GM19025 (cell line): ENCODE data around the gene CSF1R.

Experiments
- ATAC-seq: cut with Tn5 transposase; IDR thresholded peaks from one replicate; pipeline ENCODE4 v1.9.1; 2021; ENCODE audit warnings: mild to moderate bottlenecking, low read depth, moderate library complexity; ENCODE audit not compliant: unreplicated experiment

Gene CSF1R

DNA sequence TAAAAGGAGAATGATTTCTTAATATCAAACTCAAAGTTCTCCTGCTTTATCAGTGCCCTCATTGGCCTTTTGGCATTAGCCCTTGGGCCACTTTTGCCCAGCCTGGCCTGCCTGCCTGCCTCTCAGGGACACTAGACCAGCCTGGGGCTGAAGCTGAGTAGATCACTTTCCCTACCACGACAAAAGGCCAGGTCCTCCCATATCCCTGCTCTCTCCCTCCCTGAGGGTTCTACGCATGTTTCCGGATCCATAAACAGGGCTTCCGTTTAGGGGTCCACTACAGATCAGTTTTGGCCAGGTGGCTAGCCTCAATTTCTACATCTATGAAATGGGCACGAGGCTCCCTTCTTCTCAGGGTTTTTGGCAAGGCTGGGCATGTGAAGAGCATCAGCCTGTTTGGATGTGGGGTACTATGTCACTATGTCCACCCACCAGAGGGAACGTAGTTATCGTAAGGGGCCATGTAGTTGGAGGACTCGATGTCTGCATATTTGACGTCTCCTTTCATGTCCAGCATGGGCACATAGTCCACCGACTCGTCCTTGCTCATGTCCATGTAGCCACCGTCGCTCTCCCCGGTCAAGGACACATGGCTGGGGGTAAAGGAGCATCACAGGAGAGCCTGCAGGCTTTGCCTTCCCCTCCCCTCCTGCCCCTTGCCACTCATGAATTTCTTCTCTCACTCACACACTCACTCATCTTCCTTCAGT lies 35.2 kb upstream of the CSF1R start:
- ATAC-seq, result no peak

DNA sequence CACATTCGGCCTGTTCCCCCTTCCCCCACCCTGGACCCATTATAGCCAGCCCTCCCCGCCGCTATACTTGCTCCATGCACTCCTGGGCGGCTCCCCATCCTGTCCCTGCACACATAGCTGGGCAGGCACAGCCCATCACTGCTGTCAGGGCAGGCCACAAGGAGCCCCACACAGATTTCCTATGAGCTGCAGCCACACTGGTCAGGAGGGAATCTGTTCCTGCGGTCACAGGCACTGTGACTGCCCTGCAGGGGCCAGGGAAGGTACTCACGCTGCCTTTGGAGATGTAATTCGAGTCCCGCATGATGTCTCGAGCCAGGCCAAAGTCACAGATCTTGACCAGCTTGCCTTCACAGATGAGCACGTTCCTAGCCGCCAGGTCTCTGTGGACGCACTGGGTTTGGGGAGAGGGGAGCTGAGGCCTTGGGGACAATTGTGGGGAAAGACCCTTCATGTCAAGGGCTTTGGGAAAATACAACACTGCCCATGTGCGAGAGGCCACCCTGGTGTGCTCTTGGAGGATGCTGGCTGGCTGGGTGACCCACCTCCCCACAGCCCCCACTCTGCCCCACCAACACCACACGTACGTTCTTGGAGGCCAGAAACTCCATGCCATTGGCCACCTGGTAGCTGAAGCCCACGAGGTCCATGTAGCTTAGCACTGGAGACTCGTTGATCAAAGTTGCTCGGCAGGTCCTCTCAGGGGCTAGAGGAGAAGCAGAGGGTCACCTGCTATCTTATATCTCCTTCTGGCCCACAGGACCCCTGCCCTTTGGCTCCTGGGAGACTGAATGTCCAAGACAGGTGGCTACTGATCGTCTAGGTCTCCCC lies 34.5 kb upstream of the CSF1R start:
- no peak for ATAC-seq

DNA sequence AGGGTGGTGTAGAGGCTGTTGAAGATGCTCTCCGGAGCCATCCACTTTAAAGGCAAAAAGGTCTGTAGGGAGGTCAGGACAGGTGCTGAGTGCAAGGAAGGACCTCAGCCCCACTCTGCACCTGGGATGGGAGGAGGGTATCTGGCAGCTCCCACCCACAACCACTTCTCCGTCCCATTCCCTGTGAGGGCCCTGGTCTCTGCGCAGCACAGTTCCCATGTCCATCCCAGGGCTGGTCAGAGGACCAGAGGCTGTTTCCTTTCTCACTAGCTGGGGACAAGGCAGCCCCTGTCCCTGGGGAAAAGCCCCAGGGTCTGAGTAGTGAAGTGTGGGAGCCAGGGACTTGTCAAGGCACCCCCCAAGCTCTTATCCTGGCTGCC lies 33.7 kb upstream of the CSF1R start:
- ATAC-seq, result no peak

DNA sequence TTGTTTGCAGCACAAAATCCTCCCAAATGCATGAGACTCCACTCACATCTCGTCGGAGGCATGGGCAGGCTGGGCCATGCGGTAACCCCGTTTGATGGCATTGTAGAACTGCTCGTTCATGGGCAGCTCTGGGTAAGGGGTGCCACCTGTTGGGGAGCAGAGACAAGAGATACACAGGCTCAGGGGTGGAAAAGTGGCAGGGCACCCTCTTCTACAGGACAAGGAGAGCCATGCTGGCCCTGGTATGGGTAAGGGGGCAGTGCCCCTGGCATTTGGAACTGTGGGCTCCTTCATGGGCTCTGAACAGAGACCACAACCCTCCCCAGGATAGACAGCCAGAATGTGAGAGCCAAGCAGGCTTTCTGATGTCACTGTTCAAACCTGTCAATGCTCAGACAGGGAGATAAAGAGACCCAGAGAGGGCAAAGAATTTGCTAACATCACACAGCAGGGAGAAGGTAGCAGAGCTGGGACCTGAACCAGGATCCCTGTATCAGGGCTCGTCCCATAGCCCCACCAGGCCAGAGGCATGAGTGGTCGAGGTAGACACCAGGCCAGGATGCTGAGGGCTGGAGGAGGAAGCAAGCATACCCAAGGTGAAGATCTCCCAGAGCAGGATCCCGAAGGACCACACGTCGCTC lies 33.2 kb upstream of the CSF1R start:
- no peak for ATAC-seq

DNA sequence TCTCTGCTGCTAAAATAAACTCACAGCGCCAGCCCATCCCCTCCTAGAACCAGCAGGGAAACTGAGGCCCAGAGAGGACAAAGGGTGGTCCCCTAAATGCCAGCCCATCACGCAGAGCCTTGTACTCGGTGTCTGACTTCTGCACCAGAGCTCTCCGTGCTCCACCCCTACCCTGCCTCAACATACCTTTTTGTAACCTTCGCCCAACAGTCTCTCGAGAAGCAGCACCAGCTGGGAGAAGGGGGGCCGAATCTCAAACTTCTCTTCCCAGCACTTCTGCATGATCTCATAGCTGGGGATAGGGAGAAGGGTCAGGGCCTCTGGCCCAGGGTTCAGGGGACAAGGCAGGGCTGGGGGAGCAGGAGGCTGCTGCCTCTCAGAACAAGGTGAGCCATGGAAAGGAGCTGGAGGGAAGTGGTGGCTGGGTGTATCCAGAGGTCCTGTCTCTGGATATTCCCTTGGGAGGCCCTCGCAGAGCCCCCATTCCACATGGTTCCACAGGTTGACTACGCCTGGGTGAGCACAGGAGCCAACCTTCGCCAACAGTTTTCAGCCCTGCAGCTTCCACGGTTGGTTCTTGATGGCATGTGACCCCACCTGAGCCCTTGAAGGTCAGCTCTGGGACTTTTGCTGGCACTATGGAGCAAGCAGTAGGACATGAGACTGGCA lies 32.3 kb upstream of the CSF1R start:
- no peak for ATAC-seq

DNA sequence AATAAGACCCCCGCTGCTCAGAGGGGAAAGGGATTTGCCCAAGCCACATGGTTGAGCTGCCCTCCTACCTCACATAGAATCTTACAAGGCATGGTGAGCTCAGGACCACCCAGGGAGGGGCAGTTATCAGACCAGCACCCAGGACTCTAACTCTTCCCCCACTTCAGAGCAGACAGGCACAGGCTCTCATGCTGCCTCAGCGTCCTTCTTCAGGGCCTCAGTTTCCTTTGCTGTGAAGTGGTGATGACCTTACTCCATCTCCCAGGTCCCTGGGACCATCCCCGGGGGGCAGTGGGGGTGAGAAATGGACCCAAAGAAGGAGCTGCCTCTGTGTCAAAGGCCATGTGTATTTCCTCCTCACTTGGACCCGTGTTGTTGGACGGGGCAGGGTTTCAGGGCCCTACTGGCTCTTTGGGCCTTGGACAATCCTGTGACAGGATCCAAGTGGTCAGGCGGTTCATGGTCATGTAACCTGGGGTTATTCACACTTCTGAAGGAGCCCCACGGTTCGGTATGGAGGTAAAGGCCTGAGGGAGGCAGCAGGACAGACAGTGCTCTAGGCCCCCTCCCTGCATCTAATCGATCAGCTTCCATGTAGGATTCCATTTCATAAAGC lies 31.7 kb upstream of the CSF1R start:
- ATAC-seq, result no peak

DNA sequence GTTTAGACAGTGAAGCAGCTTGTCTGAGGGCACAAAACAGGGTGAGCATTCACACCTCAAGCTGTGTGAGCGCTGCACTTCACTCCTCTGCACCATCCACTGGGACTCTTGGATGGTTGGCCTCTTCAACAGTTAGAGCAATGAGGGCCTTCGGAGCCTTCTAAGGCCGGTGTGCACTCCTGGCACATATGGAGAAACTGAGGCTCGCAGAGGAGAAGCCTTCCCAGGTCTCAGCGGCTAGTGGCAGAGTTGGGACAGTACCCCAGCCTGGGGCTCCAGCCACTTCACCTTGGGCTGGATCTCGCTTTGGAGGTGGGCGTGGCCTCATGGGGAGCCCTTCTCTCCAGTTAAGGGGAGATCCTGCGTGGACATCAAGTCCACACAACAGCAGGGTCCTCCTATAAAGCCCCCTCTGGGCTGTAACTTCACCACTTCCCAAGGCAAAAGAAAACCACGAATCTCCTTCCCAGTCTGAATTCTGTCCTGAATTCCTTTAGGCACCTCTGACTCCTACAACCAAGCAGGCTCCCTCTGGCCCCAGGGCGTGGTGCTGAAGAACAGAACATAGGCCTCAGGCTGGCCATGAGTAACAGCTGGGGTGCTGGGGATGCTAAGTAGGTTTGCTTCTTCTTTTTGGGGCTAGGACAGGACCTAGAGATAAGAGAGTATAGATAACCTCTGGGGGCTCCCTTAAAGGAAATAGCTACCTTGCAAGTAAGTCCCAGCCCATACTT lies 30.5 kb upstream of the CSF1R start:
- no peak for ATAC-seq

DNA sequence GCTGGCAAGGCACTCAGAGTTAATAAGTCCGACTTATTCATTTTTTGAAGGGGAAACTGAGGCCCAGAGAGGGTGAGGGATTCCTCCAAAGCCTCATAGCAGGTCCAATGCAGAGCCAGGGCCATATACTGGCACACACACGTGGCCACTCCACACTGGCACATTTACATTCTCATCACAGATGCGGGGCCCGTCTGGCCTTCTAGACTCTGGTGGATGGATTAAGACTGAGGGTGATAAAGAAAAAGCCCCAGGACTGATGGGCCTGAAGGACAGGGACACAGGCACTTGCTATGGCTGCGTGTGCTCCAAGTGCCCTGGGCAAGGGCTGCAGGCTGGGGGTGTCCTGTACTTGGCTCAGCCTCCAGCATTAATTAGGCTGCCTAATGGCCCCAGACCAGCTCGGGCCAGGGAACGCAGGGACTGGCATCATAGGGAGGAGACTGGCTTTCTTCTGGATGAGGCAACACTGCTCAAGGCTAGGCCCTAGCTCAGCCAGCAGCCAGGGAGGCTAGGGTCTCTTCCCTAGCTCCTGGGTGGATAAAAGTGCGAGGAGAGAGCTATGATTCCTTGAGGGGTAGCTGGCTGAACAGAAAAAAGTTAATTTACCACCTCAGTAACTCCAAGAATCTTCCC lies 28.5 kb upstream of the CSF1R start:
- no peak for ATAC-seq

DNA sequence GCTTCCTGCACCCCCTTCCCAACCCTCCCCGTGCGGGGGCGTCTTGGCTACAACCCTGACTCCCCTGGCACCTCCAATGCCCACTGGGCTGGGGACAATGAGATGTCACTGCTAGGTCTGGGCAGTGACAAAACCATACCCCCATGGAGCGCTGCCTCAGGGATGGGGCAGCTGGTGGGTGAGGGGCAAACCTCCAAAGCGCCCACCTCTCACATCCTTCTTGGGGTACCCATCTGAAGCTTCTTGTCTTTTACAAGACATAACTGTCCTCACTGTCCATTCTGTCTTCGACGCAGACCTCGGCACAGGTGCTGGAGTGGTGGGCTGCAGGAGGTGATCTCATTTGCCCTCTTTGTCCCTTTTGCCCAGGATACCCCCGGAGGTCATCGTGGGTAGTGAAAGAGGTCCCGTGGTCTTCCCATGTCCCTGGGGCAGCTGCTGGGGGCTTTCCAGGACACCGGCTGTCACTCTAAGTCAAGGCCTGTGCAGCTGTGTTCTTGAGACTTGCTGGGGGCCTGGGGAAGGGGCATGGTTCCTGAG lies 27.8 kb upstream of the CSF1R start:
- ATAC-seq, result no peak

DNA sequence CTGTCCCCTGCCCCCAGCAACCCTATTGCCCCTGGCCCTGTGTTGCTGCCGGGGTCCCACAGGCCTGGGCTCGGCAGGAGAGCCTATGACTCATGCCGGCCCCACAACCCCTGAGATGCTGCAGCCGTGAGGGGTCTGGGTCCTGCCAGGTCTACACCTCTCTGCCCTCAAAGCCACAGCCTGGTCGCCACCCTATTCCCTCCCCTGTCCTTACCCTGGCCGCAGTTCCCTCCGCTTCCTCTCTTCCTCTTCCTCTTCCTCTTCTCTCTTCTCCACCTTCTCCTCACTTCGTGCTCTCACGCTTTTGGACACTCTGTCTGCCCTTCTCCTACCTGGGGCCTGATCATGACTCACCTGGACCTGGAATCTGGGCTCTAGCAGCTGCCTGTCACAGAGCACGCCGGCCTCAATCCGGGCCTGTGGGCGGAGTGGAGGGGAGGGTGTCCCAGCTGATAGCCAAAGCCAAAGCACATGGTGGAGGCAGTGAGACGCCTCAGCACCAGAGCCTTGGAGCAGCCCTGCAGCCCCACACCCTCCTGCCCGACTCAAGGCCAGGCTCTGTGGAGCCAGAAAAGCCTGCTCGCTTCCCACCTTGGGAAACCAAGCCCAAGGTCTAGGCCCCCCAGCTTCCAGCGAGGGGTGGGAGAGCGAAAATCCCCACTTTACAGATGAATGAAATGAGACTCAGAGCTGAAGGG lies 26.8 kb upstream of the CSF1R start:
- ATAC-seq, result no peak

DNA sequence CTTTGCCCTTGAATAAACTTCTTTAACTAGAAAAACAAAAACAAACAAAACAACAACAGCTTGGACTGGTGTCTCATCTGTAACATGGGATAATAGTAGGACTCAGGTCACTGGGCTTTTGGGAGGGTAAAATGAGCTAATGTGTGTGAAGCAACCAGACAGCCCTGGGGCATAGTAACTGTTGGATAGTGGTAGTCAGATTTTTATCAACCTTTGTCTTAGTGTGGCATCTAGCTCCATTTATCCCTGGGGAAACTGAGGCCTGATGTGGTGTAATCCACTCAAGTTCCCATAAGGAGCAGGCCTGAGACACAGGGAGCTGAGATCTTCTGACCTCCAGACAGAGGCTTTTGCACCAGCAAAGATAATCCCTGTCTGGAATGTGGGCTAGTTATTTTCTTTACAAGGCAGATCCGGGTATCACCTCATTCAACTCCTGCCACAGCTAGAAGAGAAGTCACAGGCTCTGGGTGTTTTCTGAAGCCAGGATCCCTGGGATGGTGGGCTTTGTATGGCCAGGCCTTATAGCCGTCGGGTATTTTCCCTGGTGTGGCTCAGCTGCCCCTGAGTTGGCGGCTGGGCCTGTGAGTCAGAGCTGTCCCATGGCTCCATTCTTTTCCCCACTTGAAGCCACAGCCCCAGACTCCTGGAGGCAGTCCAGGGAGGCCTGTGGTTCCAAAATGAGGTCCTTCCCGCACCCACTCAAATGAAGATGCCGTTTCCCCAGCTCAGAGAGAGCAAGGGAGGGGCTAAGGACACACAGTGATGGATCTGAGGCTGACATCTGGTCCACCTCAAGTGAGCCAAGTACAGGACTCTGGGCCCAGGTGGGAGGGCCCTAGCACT lies 26.1 kb upstream of the CSF1R start:
- ATAC-seq, result no peak

DNA sequence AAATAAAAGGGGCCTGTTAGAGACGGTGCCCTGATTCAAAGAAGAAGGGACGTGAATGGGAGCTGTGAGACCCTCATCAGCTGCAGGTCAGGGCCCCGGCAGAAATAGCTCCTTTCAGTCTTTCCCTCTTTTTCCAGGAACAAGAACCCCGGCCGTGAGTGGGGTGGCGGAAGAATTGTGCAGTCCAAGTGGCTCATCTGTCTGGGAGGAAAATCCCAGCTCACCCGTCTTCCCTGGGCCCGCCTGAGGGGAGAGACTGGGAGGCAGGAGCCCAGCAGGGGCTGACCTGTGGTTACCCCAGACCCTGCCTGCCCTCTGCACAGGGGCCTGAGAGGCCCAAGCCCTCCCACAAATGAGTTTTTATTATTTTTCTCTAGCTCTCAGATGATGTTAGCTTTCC lies 24.8 kb upstream of the CSF1R start:
- ATAC-seq, result no peak

DNA sequence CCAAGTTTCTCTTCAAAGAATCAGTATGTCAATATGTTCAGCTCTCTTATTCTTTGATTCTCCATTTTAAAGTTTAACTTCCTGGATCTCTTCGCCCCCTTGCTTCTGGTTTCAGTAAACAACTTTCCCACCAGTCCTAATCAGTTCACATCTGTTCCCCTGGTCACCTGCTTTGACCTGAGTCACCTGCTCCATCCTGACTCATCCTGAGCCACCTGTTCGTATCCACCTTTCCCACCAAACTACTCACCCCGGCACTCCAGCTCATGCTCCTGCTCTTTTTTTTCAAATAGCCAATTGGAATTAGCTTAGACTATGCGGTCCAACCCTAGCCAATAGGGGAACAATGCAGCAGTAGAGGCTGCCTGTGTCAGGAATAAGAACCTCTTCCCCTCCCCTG lies 23.6 kb upstream of the CSF1R start:
- no peak for ATAC-seq

DNA sequence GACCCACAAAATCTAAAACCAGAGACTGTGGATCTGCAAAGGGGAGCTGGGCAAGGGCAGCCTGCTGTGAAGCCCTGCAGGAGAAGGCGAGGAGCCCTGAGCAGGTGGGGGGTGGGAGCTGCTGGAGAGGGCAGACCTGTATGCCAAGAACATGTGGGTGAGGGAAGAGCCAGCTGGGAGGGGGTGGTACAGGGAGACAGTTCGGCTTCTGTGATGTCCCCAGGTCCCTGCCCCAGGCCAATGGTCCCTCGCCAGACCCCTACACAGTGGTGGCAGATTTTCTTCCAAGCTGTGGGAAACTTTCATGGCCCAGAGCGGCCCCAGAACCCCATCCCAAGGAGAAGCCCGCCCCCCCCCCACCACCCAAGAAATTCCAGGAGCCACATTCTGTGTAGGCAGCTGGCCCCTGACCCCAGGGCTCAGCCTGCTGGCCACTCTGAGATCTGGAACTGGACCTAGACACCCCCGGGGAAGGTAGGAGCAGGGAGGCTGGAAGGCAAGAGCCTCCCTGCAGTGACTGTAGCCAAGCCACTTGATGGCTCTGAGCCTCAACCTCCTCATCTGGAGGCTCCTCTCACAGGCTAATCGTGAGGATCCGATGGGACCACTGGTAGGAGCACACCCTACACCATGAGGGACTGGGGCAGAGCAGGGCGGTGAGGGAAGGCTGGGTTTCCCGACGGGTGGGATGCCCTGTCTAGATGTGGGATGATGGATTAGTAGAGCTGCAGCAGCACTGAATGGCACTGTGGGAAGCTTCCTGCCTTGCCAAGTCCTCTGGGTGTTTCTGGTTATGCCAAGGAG lies 22.6 kb upstream of the CSF1R start:
- ATAC-seq, result no peak

DNA sequence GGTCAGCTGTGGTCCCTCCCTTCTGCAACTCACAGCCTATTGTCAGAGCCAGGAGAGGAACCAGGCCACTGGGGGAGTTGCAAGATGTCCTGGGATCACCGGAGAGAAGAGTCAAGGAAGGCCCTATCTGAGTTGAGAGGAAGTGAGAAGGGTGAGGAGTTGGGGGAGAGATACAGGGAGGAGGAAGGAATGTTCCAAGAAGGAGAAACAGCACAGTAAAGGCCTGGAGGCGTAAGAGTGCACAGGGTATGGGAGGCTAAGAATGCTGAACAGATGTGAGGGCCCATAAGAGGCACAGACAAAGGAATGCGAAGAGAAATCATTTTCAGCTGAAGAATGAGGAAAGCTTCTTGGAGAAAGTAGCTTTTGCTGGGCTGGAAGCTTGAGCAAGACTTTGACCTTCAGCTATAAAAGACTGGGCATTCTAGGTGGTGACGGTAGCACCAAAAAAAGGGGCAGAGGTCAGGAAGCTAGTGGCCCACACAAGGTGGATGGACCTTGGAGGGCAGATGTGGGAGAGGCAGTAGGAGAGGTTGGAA lies 21.6 kb upstream of the CSF1R start:
- no peak for ATAC-seq

DNA sequence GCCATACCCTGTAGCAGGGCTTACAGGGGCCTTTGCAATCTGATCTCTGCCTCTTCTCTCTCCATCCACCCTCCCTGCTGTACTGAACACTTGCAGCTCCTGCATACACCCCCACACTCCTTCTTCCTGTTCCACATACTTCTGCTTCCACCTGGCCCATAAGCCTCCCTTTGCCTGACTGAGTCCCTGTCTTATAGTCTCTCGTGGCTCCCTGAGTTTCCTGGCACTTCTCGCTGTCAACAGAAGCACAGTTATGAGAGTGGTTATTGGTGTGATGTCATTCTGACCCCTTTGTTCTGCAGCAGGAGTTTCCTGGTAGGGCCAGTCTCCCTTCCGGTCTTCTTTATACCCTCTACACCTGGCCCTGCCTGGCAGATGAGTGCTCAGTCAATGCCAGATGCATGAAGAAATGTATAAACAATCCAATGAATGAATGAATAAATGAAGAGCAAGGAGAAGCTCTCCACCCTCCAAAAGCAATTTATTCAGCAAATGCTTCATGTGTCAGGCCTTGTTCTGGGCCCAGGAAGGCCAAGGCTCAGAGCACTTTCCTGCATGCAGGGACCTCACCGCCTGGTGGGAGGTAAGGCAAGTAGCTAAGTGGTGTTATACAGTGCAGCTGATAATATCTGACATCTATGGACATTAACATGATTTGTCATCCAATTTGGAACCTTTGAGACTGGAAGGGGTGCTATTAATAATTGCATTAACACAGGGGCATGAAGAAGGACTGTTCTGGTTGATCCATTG lies 20.5 kb upstream of the CSF1R start:
- no peak for ATAC-seq
